A673 (cell line): Measurements from ENCODE around the gene DNAH3.

ENCODE experiments used
- CTCF ChIP-seq: fragments of 300-800, 200-600 bp; sonication (generic); conservative IDR thresholded peaks from 2 replicates; pipeline ENCODE4 v1.5.1; 2017; ENCODE audit warnings: low read depth, mild to moderate bottlenecking, antibody characterized with exemption, low read length, moderate library complexity, mixed read lengths
- EZH2 ChIP-seq: fragments of 200-600 bp; sonication (generic); IDR thresholded peaks from 2 replicates; pipeline ENCODE4 v1.6.1; 2017; ENCODE audit warnings: borderline replicate concordance, low read depth, mild to moderate bottlenecking, mixed read lengths, antibody characterized with exemption, low read length; ENCODE audit not compliant: poor library complexity, severe bottlenecking

DNA sequence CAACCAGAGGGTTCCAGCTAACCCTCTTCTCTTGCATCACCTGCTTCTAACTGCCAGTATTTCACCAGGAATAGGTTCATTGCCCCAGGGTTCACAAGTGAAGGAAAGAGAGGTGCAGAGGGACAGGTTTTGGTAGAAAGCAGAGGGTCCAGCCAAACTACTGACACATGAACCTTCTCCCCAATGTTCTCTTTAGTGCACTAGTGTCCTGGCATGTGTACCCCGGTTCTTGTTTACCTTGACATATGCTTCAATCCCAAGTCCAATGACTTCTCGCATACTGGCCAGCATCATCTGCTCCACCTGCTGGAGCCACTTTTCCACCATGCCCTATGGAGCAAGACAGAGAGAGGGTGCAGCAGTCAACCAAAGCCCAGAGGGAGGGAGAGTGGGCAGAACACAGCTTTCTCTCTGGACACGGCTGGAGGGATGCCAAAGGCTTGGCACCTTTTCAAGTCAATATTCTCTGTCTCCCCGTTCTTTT, 90.6 kb downstream of the DNAH3 start:
- no peak for TF ChIP-seq CTCF
- no peak for TF ChIP-seq EZH2
